ENCODE data around the gene RANBP10.

The RANBP10 gene

DNA sequence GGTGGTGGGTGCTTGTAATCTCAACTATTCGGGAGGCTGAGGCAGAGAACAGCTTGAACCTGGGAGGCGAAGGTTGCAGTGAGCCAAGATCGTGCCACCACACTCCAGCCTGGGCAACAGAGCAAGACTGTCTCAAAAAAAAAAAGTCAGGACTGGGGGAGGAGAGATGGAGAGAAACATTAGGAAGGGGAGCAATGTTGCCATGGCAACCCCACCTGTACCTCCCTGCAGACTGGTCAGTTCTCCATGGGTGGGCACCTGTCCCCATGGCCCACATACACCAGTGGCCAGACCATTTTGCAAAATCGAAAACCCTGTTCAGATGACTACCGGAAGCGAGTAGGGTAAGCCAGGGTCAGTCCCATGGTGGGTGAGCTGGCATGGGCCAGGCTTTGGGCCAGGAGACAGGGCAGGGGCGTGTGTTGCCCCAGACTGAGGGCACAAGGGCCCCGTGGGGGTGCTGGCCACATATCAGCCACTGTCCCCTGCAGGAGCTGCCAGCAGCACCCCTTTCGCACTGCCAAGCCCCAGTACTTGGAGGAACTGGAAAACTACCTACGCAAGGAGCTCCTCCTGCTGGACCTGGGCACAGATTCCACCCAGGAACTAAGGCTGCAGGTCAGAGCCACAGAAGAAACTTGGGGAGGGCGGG lies 14.4 kb upstream of the RANBP10 start:
- DNase-seq (ENCODE audit: extremely low spot score), result no peak
- CTCF ChIA-PET, result interaction anchor here (1.0 to 1.2 kb wide), 6 partner anchors 8 to 408 kb away, joined by 3 read pairs; no protein-coding TSS in a partner anchor
- no peak for TF ChIP-seq CTCF (IDR thresholded peaks at IDR 0.05; ENCODE audit: control extremely low read depth, extremely low read depth, low read depth, missing control alignments)
- POLR2A ChIA-PET, result interaction anchor here (0.7 kb wide), 1 partner anchor 15 kb away, joined by 6 read pairs; no protein-coding TSS in a partner anchor

GRCh38 chr16:67814567-67814966 lies 8.2 kb upstream of the RANBP10 start:
- ChIA-PET POLR2A (no interaction called here), CTCF (interaction anchor here (1.3 to 9.6 kb wide), 10 partner anchors 12 to 294 kb away, joined by 3 to 159 read pairs (median 22); no protein-coding TSS in a partner anchor)
- TF ChIP-seq CTCF (IDR thresholded peaks at IDR 0.05; ENCODE audit: control extremely low read depth, extremely low read depth, low read depth, missing control alignments), result no peak
- no peak for DNase-seq (ENCODE audit: extremely low spot score)

DNA sequence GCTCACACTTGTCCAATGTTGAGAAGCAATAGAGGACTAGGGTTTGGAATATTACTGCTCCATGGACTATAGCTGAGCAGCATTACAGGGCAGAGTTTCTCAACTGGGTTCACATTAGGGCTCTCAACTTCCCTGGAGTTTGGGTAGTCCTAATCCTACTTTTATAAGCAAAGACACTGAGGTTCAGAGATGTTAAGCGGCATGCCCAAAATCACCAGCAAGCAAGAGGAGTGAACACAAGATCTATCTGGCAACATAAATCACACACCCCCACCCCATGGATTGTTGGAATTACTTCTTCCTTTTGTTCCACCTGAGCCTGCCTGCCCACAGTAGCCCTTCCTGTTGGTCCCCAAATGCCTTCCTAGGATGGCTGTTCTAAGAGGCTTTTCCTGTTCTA lies 5.5 kb upstream of the RANBP10 start:
- CTCF ChIA-PET, result interaction anchor here (9.6 kb wide), 1 partner anchor 17 kb away, joined by 159 read pairs; no protein-coding TSS in a partner anchor
- POLR2A ChIA-PET, result no interaction called here
- DNase-seq (ENCODE audit: extremely low spot score), result no peak
- TF ChIP-seq CTCF (IDR thresholded peaks at IDR 0.05; ENCODE audit: control extremely low read depth, extremely low read depth, low read depth, missing control alignments), result no peak

GRCh38 chr16:67807148-67807682 lies 855 bp upstream of the RANBP10 start:
- CTCF ChIA-PET, result interaction anchor here (0.7 to 3.0 kb wide), 10 partner anchors 9 to 287 kb away, joined by 3 to 58 read pairs (median 4); partner anchors contain the start of gene DPEP2NB
- TF ChIP-seq CTCF (IDR thresholded peaks at IDR 0.05; ENCODE audit: control extremely low read depth, extremely low read depth, low read depth, missing control alignments), result no peak
- no peak for DNase-seq (ENCODE audit: extremely low spot score)
- POLR2A ChIA-PET, result interaction anchor here (1.1 to 1.3 kb wide), 2 partner anchors 21 to 88 kb away, joined by 3 to 6 read pairs; partner anchors contain the start of gene GFOD2

DNA sequence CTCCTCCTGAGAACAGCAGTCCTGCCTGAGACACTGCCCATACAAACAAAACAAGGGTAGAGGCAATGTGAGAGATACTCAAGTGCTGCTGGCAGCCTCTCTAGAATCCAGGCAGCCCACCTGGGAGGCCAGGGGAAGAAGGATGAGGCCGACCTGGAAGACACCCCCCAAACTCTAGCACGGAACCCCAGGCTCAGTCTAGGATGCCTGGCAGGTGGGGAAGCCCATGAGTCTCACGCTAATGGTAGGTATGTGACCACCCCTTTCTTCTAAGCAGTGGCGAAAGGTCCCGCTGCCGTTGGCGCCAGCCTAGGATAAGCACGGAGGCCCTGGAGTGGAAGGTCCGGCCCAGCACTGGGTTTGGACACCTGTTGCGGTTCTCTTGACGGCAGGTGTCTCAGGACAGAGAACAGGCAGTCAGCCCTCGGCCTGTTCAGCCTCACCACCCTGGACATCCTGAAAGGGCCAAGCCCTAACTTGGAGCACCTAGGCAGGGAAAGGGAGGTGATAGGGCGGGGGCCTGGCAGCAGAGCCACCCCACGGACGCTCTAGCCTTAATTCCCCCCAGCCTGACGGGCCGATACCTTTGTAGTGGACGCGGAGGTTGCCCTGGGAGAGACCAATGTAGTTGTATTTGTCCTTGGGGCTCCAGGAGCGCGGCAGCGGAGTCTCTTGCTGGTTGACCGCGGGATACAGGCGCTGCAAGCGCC lies 487 bp downstream of the RANBP10 start:
- ChIA-PET CTCF (interaction anchor here (0.8 to 3.0 kb wide), 6 partner anchors 9 to 285 kb away, joined by 4 to 58 read pairs (median 8); no protein-coding TSS in a partner anchor), POLR2A (interaction anchor here (0.5 to 1.3 kb wide), 4 partner anchors 22 to 294 kb away, joined by 3 to 6 read pairs (median 3); partner anchors contain the start of gene GFOD2)
- TF ChIP-seq CTCF (IDR thresholded peaks at IDR 0.05; ENCODE audit: control extremely low read depth, extremely low read depth, low read depth, missing control alignments), result no peak
- no peak for DNase-seq (ENCODE audit: extremely low spot score)

DNA sequence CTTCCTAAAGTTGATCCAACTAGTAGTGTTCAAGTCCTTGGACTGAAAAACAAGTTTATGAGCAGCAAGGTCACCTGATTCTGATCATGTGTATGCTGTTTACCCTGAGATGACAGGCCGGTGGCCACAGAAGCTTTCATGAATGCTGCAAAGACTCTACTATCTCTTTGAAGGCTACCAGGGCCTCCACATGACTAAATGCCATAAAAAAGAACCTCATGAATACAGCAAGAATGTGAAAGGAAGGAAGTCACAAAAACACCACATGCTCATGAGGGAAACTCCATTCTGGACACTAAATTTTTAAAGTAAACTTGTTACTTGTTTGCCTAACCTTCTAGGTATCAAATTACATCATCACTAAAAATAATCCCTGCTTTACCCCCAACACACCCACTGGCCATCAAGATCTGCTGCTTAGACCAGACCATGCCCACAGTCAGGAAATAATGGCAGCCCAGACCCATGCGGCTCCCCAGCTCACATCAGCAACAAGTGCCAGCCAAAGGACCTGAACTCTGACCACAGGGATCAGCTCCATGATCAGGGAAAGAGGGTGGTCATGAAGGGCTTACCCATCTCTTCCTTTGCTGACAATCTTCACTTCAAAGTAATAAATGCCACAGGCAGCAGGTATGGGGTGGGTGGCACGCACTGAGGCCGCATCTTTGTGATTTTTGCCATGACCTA lies 1.4 kb downstream of the RANBP10 start:
- no peak for TF ChIP-seq CTCF (IDR thresholded peaks at IDR 0.05; ENCODE audit: control extremely low read depth, extremely low read depth, low read depth, missing control alignments)
- CTCF ChIA-PET, result interaction anchor here (2.9 kb wide), 1 partner anchor 284 kb away, joined by 8 read pairs; no protein-coding TSS in a partner anchor
- DNase-seq (ENCODE audit: extremely low spot score), result no peak
- POLR2A ChIA-PET, result no interaction called here

Measured in GM10248 (cell line).